ENCODE results near the gene PLIN4. TPM values are rescaled to one million over a fixed set of nuclear protein-coding genes. Genes with fewer than 3 reads are reported as not detected.

Gene PLIN4
- total and polyA plus RNA-seq, 10 of the 15 experiments (the other 5 are each of a cell fraction or from before 2014, with no cell fraction given): 0.01 to 0.11 (median 0.05) TPM; not detected in 2

DNA sequence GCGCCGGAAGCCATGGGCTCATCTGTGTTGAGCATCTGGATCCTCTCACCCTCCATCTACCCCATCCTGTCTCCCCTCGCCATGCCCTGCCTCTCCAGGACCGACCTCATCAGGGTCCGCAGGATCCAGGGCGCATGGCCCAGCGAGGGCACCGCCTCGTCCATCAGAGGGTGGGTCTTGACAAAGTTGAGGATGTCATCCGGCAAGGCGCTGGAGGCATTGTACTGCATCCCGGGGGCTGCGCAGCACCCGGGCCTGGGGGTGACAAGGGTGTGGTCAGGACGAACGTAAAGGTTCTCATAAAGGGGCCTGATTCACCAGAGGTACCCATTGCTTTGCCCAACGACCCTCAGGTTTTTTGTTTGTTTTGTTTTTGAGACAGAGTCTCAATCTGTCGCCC, 31.7 kb upstream of the PLIN4 start:
- no peak for ATAC-seq
- SMC1A ChIA-PET (ENCODE audit: uncharacterized antibody, unreplicated experiment): no interaction called here

GRCh38 chr19:4548238-4548584, 29.9 kb upstream of the PLIN4 start:
- ATAC-seq: no peak
- Histone ChIP-seq H3K36me3 (ENCODE audit: control insufficient read depth in 2 of 2, insufficient read depth in 2 of 2, low read length in 1 of 2) (no peaks in the 10 kb centered on the region), H3K9ac (ENCODE audit: control insufficient read depth, insufficient read depth, low read length) (no peak overlapping the region), H3K79me2 (ENCODE audit: control insufficient read depth, insufficient read depth, low read length) (no peaks in the 10 kb centered on the region), H3K27me3 (replicated peaks in 1 of 2; ENCODE audit: control insufficient read depth in 2 of 2, insufficient read depth in 2 of 2, low read length in 1 of 2) (no peaks in the 10 kb centered on the region), H3K27ac (ENCODE audit: control insufficient read depth, insufficient read depth) (no peak overlapping the region), H4K20me1 (ENCODE audit: control insufficient read depth, insufficient read depth) (no peaks in the 10 kb centered on the region), H3K9me3 (replicated peaks; ENCODE audit: control insufficient read depth, insufficient read depth, low read length) (no peaks in the 10 kb centered on the region), H3K4me3 (no peak overlapping the region), H3K4me2 (ENCODE audit: control insufficient read depth, insufficient read depth) (no peak overlapping the region), H3K4me1 (ENCODE audit: control insufficient read depth, insufficient read depth, low read length) (no peaks in the 10 kb centered on the region), H2AFZ (ENCODE audit: control insufficient read depth, low read depth, low read length) (no peak overlapping the region)
- FAIRE-seq: no peak
- no peak for DNase-seq (ENCODE audit: low read depth, low spot score)
- ChIA-PET POLR2A (no interaction called here), RAD21 (ENCODE audit: unreplicated experiment) (interaction anchor here (0.6 kb wide), 1 partner anchor 119 kb away, joined by 3 read pairs; no protein-coding TSS in a partner anchor), CTCF (interaction anchor here (1.3 to 2.1 kb wide), 2 partner anchors 8 to 88 kb away, joined by 4 to 8 read pairs; no protein-coding TSS in a partner anchor), SMC1A (ENCODE audit: uncharacterized antibody, unreplicated experiment) (interaction anchor here (1.4 kb wide), 1 partner anchor 88 kb away, joined by 4 read pairs; no protein-coding TSS in a partner anchor)
- BruUV-seq (replicated peaks): no TSS peak
- 65% methylated on average over 14 of the region's 14 CpGs for WGBS (ENCODE audit: insufficient coverage, insufficient replicate concordance, low lambda C conversion rate, missing lambda C conversion rate)
- intact Hi-C loops (cut with micrococcal nuclease; ENCODE audit: unreplicated experiment): no loop called here
- TF ChIP-seq ZNF217 (IDR thresholded peaks at IDR 0.05) (no peak), JUND (IDR thresholded peaks at IDR 0.05; ENCODE audit: low read depth, low read length) (no peak)
- in situ Hi-C loops (cut with MboI): no loop called here

More for the DNA sequence above, 31.7 kb upstream of the PLIN4 start:
- intact Hi-C loops (cut with micrococcal nuclease; ENCODE audit: unreplicated experiment) (no loop called here), in situ Hi-C loops (cut with MboI) (no loop called here)
- Histone ChIP-seq H4K20me1 (ENCODE audit: control insufficient read depth, insufficient read depth) (no peaks in the 10 kb centered on the region), H2AFZ (ENCODE audit: control insufficient read depth, low read depth, low read length) (no peak overlapping the region), H3K4me1 (ENCODE audit: control insufficient read depth, insufficient read depth, low read length) (no peaks in the 10 kb centered on the region), H3K36me3 (ENCODE audit: control insufficient read depth in 2 of 2, insufficient read depth in 2 of 2, low read length in 1 of 2) (no peaks in the 10 kb centered on the region), H3K27ac (ENCODE audit: control insufficient read depth, insufficient read depth) (no peak overlapping the region), H3K27me3 (replicated peaks in 1 of 2; ENCODE audit: control insufficient read depth in 2 of 2, insufficient read depth in 2 of 2, low read length in 1 of 2) (no peaks in the 10 kb centered on the region), H3K79me2 (ENCODE audit: control insufficient read depth, insufficient read depth, low read length) (no peaks in the 10 kb centered on the region), H3K4me3 (no peak overlapping the region), H3K4me2 (ENCODE audit: control insufficient read depth, insufficient read depth) (no peak overlapping the region), H3K9me3 (replicated peaks; ENCODE audit: control insufficient read depth, insufficient read depth, low read length) (no peaks in the 10 kb centered on the region), H3K9ac (ENCODE audit: control insufficient read depth, insufficient read depth, low read length) (no peak overlapping the region)
- no TSS peak for BruUV-seq (replicated peaks)
- CTCF ChIA-PET: interaction anchor here (1.2 kb wide), 1 partner anchor 84 kb away, joined by 4 read pairs; no protein-coding TSS in a partner anchor
- POLR2A ChIA-PET: no interaction called here
- FAIRE-seq: no peak
- TF ChIP-seq PAX5 (IDR thresholded peaks at IDR 0.05; ENCODE audit: borderline replicate concordance, low read depth, low read length) (no peak), NFXL1 (IDR thresholded peaks at IDR 0.05; ENCODE audit: borderline replicate concordance) (no peak), FOS (IDR thresholded peaks at IDR 0.05; ENCODE audit: borderline replicate concordance, extremely low read depth, insufficient read length) (no peak), POU2F2 (IDR thresholded peaks at IDR 0.05; ENCODE audit: borderline replicate concordance, low read depth, low read length) (no peak), SMAD1 (IDR thresholded peaks at IDR 0.05; ENCODE audit: low read depth, partially characterized antibody) (no peak), MXI1 (IDR thresholded peaks at IDR 0.05; ENCODE audit: low read depth, low read length) (no peak), NRF1 (conservative IDR thresholded peaks at IDR 0.05; ENCODE audit: low read depth, low read length) (no peak), USF2 (IDR thresholded peaks at IDR 0.05; ENCODE audit: borderline replicate concordance, low read depth, low read length) (no peak), YBX1 (IDR thresholded peaks at IDR 0.05) (no peak), ZNF384 (IDR thresholded peaks at IDR 0.05; ENCODE audit: borderline replicate concordance, low read depth, low read length) (no peak)
- no peak for DNase-seq (ENCODE audit: low read depth, low spot score)
- RAD21 ChIA-PET (ENCODE audit: unreplicated experiment): no interaction called here
- WGBS (ENCODE audit: insufficient coverage, insufficient replicate concordance, low lambda C conversion rate, missing lambda C conversion rate): 50% methylated on average over 18 of the region's 18 CpGs
